HG02678 (cell line): ENCODE results near the gene SNAP23.
A peak's percentile ranks its signal among the peaks of the same experiment; 100 is the strongest.

ENCODE experiments used
- ATAC-seq: cut with Tn5 transposase; IDR thresholded peaks from one replicate; pipeline ENCODE4 v1.9.1; 2021; ENCODE audit warnings: mild to moderate bottlenecking, moderate library complexity; ENCODE audit not compliant: unreplicated experiment

The SNAP23 gene

DNA sequence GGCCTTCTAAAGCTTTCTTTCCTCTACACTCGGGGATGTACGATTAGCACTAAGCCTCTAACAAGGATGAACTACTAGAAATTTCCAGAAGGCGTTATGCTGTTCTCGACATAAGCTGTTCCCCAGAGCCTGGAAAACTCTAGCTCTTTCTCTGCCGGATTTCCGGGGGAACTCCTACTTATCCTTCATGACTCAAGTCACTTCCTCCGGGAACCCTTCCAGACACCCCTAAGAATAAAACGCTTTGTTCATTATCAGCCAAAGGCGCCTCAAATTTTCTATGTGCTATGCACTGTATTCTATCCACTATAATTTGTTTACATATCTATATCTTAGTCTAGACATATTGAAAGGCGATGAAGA is 455 bp upstream of the SNAP23 start:
- peak; percentile 10 for ATAC-seq

DNA sequence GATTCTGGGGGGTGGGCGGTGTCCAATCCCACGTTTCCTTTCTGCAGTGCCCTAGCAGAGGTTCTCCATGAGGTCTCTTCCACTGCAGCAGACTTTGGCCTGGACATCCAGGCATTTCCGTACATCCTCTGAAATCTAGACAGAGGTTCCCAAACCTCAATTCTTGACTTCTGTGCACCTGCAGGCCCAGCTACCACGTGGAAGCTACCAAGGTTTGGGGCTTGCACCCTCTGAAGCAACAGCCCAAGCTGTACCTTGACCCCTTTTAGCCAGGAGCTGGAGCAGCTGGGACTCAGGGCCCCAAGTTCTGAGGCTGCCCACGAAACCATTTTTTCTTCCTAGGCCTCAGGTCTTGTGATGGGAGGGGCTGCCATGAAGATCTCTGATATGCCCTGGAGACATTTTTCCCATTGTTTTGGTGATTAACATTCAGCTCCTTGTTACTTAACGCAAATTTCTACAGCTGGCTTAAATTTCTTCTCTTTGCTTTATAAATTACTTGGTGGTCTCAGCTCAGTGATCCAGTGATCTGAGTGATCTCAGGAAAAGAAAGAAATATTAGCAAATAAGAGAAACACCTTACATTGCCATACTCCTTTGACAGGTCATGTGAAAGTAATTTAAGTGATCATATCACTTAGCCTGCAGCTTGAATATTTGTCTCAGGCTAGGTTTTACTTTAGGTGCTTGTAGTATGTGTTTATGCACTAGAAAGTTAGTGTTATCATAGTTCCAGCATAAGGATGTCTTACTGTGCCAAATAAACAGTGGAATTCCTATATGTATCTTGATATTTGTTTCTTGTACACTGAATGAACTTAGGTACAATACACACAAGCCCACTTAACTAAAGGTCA is 3.0 kb downstream of the SNAP23 start:
- no peak for ATAC-seq

DNA sequence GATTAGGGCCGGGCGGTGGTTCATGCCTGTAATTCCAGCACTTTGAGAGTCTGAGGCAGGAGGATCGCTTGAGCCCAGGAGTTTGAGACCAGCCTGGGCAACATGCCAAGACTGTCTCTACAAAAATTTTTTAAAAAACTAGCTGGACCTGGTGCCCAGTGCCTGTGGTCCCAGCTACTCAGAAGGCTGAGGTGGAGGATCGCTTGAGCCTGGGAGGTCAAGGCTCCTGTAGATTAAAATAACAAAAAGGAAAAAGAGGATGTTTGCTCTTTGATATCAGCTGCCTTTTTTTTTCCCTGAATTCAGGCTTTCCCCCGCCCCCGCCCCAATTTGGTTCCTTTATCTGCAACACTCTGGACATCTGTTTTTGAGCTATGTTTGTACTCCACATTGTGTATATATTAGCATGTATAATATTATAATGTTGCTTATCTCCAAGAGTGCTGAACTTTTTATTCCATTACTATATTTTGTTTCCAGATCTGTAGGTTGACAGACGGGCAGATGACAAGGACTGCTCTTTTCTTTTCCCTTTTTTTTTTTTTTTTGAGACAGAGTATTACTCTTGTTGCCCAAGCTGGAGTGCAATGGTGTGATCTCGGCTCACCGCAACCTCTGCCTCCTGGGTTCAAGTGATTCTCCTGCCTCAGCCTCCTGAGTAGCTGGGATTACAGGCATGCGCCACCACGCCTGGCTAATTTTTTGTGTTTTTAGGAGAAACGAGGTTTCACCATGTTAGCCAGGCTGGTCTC is 4.6 kb downstream of the SNAP23 start:
- no peak for ATAC-seq

DNA sequence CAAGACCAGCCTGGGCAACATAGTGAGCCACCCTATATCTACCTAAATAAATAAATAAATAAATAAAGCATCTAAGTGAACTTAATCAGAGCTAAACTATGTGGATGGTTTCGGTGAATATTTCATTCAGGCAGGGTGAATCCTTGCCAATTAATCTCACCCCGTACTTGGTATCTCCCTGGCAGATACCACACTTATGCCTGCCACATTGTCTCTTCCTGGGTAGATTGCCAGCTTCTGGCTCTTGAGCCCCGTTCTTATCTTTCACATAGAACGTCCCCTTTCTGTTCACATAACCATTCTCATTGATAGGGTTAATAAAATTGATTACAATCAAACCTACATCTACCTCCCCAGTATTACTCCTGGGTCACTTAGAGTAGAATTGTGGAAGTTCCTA is 7.0 kb downstream of the SNAP23 start:
- no peak for ATAC-seq

DNA sequence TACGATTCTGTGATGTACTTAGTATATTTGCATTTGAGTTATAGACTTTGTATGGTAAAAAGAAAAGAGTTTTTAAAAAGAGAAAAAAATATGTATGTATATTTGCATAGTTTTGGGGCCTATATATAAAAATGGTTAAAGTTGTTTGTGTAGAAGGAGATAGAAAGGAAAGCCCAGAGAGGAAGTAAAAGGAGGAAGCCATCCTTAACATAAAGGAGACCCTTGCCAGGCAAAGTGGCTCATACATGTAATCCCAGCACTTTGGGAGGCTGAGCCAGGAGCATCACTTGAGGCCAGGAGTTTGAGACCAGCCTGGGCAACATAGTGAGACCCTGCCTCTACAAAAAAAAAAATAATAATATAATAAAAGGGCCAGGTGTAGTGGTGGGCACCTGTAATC is 8.4 kb downstream of the SNAP23 start:
- ATAC-seq: no peak

DNA sequence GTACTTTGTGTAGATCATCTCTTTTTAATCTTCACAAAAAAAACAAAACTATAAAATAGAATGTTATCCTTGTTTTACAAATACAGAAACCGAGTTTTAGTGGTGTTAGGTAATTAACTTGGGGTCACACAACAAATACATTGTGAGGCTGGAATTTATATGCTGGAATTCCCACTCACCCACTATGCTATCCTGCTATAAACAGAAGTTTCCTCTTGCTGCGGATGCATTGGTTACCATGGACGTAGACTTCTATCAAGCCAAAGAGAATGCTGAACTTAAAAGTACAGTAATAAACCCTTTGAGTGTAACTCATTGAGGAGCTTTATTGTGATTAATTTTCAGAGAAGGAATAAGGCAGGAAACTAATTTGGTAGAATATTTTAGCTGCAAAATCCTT is 9.2 kb downstream of the SNAP23 start:
- ATAC-seq: peak; percentile 14

DNA sequence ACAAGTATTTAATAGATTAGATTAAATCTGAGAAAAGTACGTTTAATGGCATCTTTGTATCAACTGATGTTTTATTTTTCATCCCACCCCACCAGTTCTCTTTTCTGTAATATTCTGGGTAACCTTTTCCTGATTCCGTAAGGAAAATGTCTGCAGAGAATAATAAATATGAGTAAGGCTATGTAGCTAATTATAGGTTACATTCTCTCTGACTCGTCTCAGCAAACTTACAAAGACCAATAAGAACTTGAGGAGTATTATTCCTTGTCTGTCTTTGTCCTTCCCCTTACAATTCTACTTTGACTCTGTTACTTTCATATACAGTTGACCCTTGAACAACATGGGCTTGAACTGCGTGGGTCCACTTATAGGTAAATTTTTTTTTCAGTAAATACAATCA is 12.1 kb downstream of the SNAP23 start:
- no peak for ATAC-seq

DNA sequence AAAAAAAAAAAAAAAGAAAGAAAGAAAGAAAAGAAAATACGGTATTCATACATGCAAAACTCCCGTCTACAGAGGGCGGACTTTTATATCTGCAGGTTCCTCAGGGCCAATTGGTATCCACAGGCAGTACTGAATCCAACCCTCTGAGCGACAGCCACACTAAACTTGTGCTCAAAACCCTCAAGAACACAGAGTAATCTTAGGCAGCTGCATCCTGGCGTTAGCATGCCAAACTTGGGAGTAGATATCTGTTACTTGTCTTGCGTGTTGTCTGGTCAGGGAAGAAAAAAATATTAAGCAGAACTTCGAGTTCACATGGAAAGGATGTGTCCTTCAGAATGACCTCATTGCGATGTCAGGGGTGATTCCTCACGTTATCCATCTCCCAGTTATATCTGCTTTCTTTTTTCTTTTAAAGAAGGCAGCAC is 12.8 kb downstream of the SNAP23 start:
- ATAC-seq: no peak

DNA sequence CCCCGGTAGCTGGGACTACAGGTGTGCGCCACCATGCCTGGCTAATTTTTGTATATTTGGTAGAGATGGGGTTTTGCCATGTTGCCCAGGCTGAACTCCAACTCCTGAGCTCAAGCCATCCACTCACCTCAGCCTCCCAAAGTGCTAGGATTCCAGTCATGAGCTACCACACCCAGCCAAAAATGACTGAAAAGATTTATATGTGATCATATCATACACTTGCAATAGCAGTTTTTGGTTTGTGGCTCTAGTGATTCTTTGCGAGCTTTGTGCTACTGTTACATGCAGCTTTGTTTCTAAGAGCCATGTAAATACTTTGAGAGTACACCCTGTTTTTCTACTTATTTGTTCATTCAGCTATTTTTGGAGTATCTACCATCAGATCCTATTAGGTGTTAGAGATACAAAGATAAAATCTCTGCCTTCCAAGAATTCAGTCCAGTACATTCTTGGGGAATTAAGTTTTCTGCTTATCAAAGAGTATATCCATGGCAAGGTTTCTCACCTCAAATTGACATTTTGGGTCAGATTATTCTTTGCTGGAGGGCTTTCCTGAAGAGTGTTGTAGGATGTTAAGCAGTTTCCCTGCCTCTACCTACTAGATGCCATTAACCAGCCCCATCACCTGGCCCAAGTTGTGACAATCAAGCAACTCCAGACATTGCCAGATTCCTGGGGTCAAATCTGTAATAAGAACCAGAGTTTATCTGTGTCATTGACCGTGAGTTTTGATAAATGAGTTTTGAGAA is 15.0 kb downstream of the SNAP23 start:
- ATAC-seq: no peak

DNA sequence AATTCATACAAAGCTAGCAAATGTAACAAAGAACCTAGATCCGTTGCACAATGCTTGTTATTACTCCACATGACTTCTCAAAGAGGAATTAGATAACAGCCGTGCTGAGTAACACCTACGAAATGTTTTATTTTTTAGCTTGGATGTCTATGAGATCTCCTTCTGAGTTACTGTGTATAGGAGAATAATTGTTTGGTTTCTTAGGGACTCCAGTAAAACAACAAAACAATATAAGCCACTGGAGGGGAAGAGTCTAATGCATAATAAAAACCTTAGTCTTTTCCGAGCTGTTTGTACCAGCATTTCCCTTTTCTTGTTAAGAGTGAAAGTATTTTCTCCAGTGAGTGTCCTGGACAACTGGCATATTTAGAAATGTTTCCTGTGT is 15.6 kb downstream of the SNAP23 start:
- ATAC-seq: no peak

DNA sequence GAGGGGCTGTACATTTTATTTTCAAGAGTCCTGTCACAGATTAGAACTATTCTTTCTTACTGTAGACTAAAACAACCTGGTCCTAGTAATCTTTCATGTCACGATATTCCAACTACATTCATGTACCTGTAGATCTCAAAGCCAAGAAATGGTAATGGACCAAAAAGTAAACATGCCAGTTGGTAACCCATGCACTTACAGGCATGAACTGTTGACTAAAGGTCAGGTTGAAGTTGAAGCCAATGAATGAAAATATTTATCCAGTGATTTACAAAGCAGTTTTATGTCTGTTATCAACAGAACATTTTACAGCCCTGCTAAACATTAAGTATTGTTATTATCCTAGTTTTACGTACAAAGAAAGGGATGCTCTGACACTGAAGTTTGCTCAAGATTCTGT is 27.9 kb downstream of the SNAP23 start:
- ATAC-seq: no peak

DNA sequence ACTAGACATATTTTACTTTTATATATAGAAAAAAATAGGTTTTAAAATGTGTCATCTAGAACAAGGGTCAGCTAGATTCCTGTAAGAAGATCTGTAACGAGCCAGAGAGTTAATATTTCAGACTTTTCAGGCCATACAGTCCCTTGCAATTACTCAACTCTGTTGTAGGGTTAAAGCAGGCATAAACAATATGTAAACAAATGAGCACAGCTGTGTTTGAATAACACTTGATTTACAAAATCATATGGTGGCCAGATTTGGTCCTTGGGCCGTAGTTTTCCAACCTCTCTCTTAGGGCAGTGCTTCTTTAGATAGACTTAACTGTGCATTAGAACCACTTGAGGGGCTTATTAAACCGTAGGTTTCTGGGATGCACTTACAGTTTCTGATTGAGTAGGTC is 33.5 kb downstream of the SNAP23 start:
- no peak for ATAC-seq

DNA sequence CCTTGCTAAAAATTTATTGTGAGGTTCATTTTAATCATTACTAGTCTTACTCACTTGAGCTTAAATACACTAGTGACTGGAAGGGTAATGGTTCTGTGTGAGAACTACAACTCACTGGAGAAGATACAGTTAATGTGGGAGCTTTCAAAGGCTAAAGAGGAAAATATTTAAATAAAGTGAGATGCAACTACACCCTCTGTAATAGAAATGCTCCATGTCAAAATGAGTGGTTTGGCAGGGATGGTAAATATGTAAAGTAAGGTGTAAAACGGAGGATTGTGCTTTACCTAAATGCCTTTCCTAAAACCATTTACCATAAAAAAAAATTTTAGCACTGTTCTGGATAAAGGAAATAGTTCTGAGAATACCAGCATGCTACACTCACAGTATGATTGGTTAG is 37.8 kb downstream of the SNAP23 start:
- no peak for ATAC-seq

DNA sequence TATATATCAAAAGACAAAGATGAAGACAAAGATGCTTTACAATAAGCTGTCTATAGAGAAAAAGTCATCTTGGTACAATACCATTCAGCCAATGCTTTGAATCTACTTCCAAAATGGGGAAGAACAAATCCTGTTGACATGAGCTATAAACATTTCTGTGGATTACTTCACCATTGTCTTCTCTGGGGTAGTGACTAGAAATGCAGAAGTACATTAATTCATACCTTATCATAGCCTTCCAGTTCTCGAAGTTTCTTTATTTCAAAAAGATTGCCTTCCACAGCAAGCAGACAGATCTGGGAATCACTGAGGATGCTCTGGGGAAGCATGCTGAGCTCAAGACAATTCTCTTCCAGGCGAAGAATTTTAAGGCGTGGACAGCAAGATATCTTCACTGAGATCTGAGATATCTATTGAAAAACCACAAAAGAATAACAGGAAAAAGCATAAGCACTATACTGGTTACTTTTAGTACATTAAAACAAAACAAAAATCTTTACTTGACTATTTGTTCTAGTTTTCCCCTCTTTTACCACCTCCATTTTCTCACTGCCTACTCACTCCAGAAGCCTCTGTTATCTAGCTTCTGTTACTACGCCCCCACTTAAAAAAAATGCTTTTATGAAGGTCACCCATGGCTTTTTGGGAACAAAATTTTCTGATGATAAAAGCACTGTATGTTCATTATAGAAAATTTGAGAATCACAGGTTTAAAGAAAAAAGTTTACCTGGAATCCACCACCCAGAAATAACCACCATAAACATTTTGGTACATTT is 49.6 kb downstream of the SNAP23 start:
- no peak for ATAC-seq

DNA sequence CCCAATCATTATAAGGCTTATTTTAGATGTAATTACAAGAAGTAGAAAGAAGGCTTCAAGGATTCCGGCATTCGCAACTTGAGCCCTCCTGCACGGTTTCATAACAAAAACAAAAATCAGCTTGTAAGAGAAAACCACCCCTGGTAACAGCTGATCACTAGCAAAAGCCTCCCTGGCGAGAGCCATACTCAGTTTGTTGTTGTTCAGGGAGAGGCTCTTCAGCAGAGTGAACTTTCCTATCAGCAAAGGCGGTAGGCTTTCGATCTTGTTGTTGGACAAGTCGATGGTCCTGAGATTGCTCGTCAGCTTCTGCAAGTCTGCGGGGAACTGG is 52.4 kb downstream of the SNAP23 start:
- no peak for ATAC-seq

DNA sequence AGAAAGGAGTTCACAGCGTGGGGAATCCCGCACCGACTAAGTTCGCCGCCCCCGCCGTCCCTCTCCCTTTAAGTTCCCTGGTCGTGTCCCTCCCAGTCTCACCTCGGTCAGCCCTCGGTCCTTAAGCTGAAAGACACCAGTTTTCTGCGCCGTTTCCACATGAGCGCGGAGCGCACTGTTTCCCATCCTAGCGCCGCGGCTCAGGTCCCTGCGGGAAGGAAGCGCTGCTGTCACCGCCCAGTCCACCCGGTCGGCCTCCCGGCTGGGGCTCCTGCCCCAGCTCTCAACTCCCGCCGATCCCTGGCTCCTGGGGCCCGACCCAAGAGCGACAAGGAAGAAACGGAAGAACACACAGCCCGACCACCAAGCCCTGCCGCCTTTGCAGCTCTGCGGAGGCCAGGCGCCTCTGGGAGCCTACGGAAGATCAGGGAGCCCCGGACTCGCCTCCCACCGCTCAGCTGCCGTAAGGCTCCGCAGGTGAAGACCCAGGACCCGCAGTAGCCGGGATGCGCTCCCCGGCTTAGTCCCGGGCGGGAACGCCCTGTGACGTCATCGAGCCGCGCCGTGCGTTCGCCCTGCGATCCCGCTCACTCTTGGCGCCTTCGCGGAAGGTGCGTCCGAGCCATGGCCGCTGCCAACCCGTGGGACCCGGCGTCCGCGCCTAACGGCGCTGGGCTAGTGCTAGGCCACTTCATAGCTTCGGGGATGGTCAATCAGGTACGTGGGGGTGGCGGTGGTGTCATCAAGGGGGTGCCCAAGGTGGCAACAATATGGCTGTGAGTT is 53.0 kb downstream of the SNAP23 start, which contains the start of the genes HAUS2 and LRRC57:
Gene HAUS2, plus strand, starts transcription at position 590 of the 783 bp plus-strand sequence. Its CDS starts 35 bp downstream, at position 625.
Gene LRRC57, minus strand, starts transcription at position 545 of the 783 bp plus-strand sequence. Its CDS starts 359 bp downstream, at position 186.
- peak; percentile 85 for ATAC-seq

DNA sequence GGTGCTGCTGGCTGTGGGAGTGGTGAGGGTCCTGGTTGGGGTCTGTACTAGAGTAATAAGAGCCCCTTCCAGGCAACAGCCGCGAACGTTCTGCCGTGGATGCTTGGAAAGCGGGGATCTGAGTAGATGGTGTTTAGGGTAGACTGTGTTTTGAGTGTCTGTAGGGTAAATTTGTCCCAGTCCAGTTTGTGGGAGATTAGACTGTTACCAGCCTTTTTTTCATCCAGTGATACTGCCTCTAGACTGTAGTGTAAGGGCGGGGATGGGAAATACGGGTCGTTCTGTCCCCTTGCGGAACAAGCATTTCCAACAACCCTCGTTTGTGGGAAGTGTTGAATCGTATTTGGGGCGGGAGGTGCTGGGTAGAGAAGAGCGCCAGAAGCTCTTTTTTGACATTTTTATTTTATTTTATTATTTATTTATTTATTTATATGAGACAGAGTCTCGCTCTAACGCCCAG is 53.6 kb downstream of the SNAP23 start:
- ATAC-seq: no peak

DNA sequence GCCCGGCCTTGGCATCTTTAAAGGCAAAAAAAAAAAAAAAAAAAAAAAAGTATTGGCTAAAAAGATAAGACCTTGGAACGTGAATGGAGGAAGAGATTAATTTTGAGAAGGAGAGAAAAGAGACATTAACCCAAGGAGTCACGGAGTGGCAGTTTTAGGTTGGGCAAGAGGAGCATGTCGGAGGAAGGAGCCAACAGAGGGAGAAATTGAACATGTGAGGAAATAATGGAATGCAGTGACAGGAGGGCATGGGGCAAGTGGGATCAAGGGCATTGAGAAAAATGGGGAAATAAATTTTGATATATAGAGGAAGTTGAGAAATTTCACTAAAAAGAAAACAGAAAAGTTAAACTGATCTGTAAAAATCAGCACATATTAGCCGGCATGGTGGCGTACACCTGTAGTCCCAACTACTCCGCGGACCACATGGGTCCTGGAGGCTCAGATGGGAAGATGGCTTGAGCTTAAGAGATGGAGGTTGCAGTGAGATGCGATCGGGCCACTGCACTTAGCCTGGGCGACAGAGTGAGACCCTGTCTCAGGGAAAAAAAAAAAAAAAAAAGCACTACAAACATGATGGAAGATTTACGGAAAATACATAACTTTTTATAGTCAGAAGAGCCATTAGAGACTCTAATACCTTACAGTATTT is 54.4 kb downstream of the SNAP23 start:
- ATAC-seq: no peak

DNA sequence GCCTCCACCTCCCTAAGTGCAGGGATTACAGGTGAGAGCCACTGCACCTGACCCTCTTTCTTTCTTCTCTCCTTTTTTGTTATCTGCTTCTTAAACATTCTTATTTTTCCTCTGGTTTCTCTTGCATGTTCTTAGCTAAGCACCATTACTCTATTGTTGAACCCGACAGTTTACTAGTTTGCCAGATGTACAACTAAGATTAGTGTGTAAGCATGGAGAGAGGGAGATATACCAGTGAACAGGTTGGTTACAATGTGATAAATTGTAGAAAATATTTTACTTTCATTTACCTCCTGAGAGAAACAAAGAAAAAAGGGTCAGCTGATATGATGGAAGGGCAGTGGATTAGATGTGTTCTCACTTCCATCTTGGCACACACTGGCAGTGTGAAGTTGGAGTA is 58.1 kb downstream of the SNAP23 start:
- no peak for ATAC-seq
